ENCODE measurements around the gene MUSK.

- TF ChIP-seq MAX (IDR thresholded peaks at IDR 0.05) (no peak), CTCF (IDR thresholded peaks at IDR 0.05; ENCODE audit: control extremely low read depth in 1 of 3, insufficient read depth in 1 of 3, low read depth in 1 of 3, low read length in 3 of 3) (no peak), EZH2 (IDR thresholded peaks at IDR 0.05; ENCODE audit: low read depth, low read length, severe bottlenecking) (no peak), JUND (IDR thresholded peaks at IDR 0.05; ENCODE audit: low read length) (no peak), EGR1 (IDR thresholded peaks at IDR 0.05; ENCODE audit: borderline replicate concordance, low read depth, low read length) (no peak), KDM5A (IDR thresholded peaks at IDR 0.05; ENCODE audit: low read length) (no peak), POLR2A (IDR thresholded peaks at IDR 0.05; ENCODE audit: control extremely low read depth in 1 of 2, low read depth in 2 of 2, low read length in 2 of 2) (no peak), YY1 (IDR thresholded peaks at IDR 0.05; ENCODE audit: low read depth, low read length) (no peak), KDM4A (IDR thresholded peaks at IDR 0.05; ENCODE audit: low read depth, low read length, severe bottlenecking) (no peak), ZNF274 (IDR thresholded peaks at IDR 0.05; ENCODE audit: borderline replicate concordance, extremely low read depth, low read length) (no peak), USF2 (IDR thresholded peaks at IDR 0.05; ENCODE audit: low read length) (no peak)
These were observed 129.0 kb downstream of the MUSK start for GRCh38 chr9:110797611-110798010.
